Measurements from ENCODE around the gene PEPD.

The PEPD gene

GRCh38 chr19:33398361-33399060 lies 123.1 kb downstream of the PEPD start:
- in situ Hi-C loops (cut with MboI; ENCODE audit: low sequenced_read_pairs), result no loop called here

DNA sequence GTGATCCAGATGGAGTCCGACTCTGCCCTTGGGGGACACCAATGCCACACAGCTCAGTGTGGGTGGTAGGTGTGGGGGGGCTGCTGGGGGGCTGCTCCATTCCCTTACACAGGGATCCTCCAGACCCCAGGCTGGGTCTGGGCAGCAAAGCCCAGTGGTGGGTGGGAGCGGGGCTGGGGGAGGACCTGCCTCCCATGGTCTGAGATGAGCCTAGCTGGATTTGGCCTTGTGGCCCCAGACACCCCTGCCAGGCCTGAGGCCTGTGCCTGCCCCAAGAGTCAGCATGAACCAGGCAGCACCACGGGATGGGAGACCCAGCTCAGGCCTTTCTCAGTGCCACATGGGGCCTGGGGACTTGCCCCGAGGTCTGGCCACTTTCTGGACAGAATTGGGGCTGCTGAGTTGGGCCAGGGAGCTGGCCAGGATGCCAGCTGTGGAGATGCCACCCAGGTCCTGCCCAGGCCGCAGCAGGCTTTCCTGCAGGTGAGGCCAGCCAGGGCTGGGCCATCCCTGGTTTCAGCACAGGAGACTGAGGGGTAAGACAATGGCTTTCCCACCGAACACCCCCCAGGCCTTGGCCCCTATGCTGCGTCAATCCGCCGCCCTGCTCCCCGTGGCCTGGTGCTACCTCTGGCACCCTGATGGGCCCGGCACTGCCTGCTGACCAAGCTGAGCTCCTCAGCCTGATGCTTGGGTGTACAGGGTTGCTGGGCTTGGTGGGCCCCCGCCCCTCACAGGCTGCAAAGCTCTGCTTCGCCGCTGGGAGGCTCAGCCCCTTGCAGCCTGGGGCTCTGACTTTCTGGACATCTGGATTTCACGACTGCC lies 123.8 kb downstream of the PEPD start:
- in situ Hi-C loops (cut with MboI; ENCODE audit: low sequenced_read_pairs), result no loop called here

GRCh38 chr19:33396701-33397535 lies 124.7 kb downstream of the PEPD start:
- in situ Hi-C loops (cut with MboI; ENCODE audit: low sequenced_read_pairs), result no loop called here

- in situ Hi-C loops (cut with MboI; ENCODE audit: low sequenced_read_pairs), result no loop called here
Measured at GRCh38 chr19:33395561-33396550, 125.7 kb downstream of the PEPD start.

GRCh38 chr19:33394723-33395560 lies 126.6 kb downstream of the PEPD start:
- in situ Hi-C loops (cut with MboI; ENCODE audit: low sequenced_read_pairs), result no loop called here

DNA sequence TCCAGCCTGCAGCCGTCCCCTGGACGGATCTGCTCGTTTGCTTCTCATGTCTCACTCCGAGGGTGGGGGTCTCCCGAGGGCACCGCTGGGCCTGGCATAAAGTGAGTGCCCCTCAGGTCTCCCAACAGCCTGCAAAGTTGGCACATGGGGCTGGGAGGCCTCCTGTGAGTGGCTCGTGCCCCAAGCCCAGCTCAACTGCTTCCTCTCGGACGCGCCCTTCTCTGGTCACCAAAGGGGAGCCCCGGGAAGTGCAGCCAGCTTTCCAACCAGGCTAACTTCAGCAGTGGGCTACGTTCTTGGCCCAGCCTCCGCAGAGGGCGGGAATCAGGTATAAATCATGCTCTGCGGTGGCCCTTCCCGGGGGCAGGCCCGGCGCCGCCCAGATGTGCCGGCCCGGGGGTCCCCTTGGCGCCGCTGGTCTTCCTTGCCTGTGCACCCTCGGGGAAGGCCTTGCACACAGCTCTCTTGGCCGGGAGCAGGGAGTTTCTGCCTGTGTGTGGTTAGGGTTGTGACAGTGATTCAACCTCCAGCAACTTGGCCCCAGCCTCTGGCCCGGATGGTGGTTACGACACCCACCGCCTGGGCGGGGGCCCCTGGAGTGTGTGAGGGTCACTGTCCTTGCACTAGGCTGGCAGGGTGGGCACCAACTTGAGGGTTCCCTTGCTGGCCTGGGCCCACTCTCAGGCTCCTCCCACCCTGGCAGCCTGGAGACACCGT lies 127.4 kb downstream of the PEPD start:
- in situ Hi-C loops (cut with MboI; ENCODE audit: low sequenced_read_pairs), result no loop called here

DNA sequence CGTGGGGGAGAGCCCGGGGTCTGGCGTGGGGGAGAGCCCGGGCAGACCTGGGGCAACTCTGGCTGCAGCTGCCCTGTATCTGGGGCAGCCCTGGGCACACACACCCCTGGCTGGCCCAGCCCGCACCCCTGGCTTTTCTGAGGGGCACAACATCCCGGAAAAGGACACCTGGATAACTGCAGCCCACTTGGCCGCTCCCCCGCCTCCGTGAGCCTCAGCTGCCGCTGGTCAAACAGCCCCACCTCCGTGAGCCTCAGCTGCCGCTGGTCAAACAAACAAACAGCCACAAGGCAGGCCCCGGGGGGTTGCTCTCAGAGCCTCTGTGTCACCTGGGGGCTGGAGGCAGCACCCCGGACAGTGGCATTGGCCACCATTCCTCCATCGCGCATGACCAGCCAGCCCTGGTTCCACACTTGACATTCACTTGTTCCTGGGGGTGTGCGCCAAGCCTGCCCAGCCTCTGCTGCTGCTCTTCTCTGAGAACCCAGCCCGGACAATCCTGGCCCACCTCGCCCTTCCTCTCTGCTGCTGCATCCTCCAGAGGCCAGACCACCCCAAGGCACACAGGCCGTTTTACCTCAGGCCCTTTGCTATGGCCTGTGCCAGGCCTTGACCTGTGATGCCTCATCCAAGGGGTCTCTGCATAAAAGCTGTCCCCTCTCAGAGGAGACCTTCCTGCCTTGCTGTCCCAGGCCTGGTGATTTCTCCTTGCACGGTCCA lies 128.1 kb downstream of the PEPD start:
- in situ Hi-C loops (cut with MboI; ENCODE audit: low sequenced_read_pairs), result no loop called here

- in situ Hi-C loops (cut with MboI; ENCODE audit: low sequenced_read_pairs), result no loop called here
Measured at GRCh38 chr19:33392341-33393285, 129.0 kb downstream of the PEPD start.

GRCh38 chr19:33391631-33392249 lies 129.9 kb downstream of the PEPD start:
- in situ Hi-C loops (cut with MboI; ENCODE audit: low sequenced_read_pairs), result no loop called here

GRCh38 chr19:33390908-33391630 lies 130.5 kb downstream of the PEPD start:
- in situ Hi-C loops (cut with MboI; ENCODE audit: low sequenced_read_pairs), result no loop called here

GRCh38 chr19:33390101-33390907 lies 131.3 kb downstream of the PEPD start:
- in situ Hi-C loops (cut with MboI; ENCODE audit: low sequenced_read_pairs), result no loop called here

DNA sequence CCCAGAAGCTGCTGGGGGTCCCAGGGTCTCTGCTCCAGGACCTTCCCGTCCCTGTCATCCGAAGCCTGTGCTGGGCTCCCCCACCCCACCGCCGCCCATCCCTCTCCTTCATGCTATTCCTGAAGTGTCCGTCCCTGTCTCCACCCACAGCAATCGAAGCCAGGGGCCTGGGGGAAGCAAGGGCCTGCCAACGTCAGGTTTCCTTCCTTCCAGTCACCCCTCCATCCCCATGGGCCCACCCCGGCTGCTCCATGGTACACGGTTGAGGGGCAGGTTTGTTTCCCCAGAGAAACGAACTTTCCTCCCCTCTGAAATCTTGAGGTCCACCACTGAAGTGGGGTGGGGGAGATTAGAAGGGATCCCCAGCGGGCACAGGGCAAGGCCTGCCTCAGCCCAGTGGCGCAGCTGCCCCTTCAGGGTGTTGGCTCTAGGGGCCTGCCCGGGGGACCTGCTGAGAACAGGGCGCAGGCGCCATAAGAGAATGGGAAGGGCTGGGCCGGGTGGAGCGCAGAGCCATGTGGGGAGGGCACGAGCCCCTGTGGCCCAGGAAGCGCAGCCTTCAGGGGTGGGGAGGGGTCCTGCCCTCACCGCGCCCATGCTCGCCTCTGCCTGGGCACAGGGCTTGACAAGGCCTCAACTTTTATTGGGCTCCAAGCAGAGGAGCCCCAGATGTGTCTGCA lies 132.0 kb downstream of the PEPD start:
- in situ Hi-C loops (cut with MboI; ENCODE audit: low sequenced_read_pairs), result no loop called here

DNA sequence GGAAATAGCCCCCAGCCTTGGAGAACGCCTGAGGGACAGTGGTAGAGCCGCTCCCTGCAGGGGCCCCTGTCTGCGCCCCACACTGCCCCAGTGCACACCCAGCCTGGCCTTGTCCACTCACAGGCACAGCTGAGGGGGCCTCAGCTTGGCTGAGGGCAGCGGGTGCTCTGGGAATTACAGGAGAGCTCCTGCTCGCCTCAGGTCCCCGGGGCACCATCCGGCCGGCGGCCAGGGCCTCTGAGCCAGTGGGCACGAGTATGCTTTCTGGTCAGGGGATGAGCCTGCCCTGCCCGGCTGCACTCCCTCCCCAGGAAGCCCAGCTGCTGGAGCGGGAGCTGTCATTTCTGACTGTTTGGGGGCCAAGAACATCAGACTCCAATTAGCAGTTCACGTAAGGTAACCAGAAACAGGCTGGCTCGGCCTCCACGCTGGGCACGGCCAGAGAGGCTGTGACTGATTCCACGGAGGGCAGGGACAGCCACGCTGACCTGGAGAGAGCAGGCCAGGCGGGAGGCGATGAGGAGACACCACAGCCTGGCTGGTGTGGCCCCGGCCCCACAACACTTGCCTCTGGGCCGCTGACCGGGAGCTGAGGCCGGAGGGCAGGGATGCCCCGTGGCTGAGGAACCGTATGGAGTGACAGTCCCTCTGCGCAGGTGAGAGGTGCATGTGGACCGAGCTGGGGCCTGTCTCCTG lies 132.7 kb downstream of the PEPD start:
- in situ Hi-C loops (cut with MboI; ENCODE audit: low sequenced_read_pairs), result no loop called here

DNA sequence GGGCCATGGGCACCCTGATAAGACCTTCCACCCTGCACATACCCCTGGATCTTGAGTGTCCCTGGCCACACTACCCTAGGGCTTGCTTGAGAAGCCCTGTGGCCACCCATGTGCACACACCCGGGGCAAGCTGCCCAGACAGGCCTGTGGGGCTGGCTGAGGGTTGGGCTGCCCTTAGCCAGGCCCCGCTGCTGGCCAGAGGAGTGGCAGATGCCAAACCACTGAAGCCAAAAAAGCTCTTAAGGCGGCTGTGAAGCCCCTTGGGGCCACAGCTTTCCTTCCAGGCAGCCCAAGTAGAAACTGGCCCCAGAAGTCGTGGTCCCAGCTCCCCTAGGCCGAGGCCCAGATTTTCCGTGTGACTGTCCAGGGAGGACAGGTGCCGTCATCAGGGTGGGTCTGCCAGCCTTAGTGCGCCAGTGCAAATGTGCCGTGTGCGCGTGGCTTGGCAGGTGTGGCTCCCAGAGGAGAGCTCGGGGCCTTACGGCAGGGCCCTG lies 133.3 kb downstream of the PEPD start:
- in situ Hi-C loops (cut with MboI; ENCODE audit: low sequenced_read_pairs), result no loop called here

Measured in hTERT RPE-1 (cell line).